B cell (primary cell): ENCODE results near the gene APBA2. TPM values are rescaled to one million over a fixed set of nuclear protein-coding genes. Genes with fewer than 3 reads are reported as not detected.

Source experiments
- ATAC-seq: fragments of 200-7000 bp; cut with Tn5 transposase; one replicate; pipeline ENCODE4 v1.10.0; 2021; ENCODE audit warnings: low read depth, mild to moderate bottlenecking, moderate number of reproducible peaks, moderate library complexity
- CTCF ChIA-PET: fragments of 350-600 bp; sonication (Branson Sonifier 250); formaldehyde crosslinking; loops from one replicate; lab custom pipeline; 2021; ENCODE audit warnings: antibody characterized with exemption, inconsistent platforms; lab: Charles Lee
- POLR2A ChIA-PET: fragments of 350-600 bp; sonication (Branson Sonifier 250); formaldehyde crosslinking; loops from one replicate; lab custom pipeline; 2021; ENCODE audit warnings: antibody characterized with exemption; lab: Charles Lee
- DNase-seq: peaks from one replicate; pipeline ENCODE4 v3.0.0; 2013
- H2AFZ ChIP-seq: 2 replicates; pipeline ENCODE4 v1.6.1; 2012; ENCODE audit warnings: mild to moderate bottlenecking, low read depth, low read length; ENCODE audit not compliant: insufficient read depth, poor library complexity, severe bottlenecking
- H3K27ac ChIP-seq, 2 donors: 1 replicate in 1 of 2; 2 replicates in 1 of 2; pipeline ENCODE4 v1.5.1; 2012 to 2013; ENCODE audit warnings: low read length in 2 of 2, mild to moderate bottlenecking in 2 of 2, moderate library complexity in 1 of 2
- H3K27me3 ChIP-seq, 4 experiments: fragments of 200-600 bp in 1 of 4; sonication (generic) in 1 of 4; replicated peaks in 1 of 4; 1 replicate in 2 of 4; 2 replicates in 2 of 4; pipeline versions ENCODE4 v1.6.1 to v1.7.0; 2013 to 2016; ENCODE audit warnings: low read length in 3 of 4, mild to moderate bottlenecking in 2 of 4, mixed read lengths in 1 of 4, moderate library complexity in 1 of 4; ENCODE audit not compliant: insufficient read depth in 4 of 4, control insufficient read depth in 3 of 4; ENCODE audit errors: control extremely low read depth in 1 of 4
- H3K36me3 ChIP-seq, 2 experiments: replicated peaks in 1 of 2; 1 replicate in 1 of 2; 2 replicates in 1 of 2; pipeline versions ENCODE4 v1.6.1 to v1.7.1; 2013; ENCODE audit warnings: low read length in 1 of 2; ENCODE audit not compliant: insufficient read depth in 2 of 2, control insufficient read depth in 1 of 2; ENCODE audit errors: control extremely low read depth in 1 of 2, extremely low read depth in 1 of 2
- H3K4me1 ChIP-seq, 2 donors: fragments of 200-600 bp in 1 of 2; sonication (generic) in 1 of 2; 1 replicate in 1 of 2; 2 replicates in 1 of 2; pipeline versions ENCODE4 v1.5.1 to v1.6.1; 2013 to 2017; ENCODE audit warnings: low read length in 2 of 2; ENCODE audit not compliant: control insufficient read depth in 2 of 2, insufficient read depth in 2 of 2
- H3K4me2 ChIP-seq: replicated peaks from 2 replicates; pipeline ENCODE3; 2012; ENCODE audit warnings: mild to moderate bottlenecking, low read depth, low read length; ENCODE audit not compliant: poor library complexity, severe bottlenecking
- H3K4me3 ChIP-seq, 5 experiments: fragments of 200-600 bp in 1 of 5; sonication (generic) in 1 of 5; 1 replicate in 3 of 5; 2 replicates in 2 of 5; pipeline versions ENCODE4 v1.5.1 to v1.7.0; 2011 to 2016; ENCODE audit warnings: low read length in 4 of 5, mild to moderate bottlenecking in 4 of 5, low read depth in 2 of 5, control low read depth in 1 of 5, moderate library complexity in 1 of 5; ENCODE audit not compliant: insufficient read depth in 1 of 5; ENCODE audit errors: control extremely low read depth in 1 of 5, extremely low read depth in 1 of 5
- H3K79me2 ChIP-seq: fragments of 200-600 bp; sonication (generic); one replicate; pipeline ENCODE4 v1.6.0; 2016; ENCODE audit warnings: low read length; ENCODE audit not compliant: control insufficient read depth, insufficient read depth
- H3K9ac ChIP-seq: fragments of 200-600 bp; sonication (generic); 2 replicates; pipeline ENCODE4 v1.6.1; 2017; ENCODE audit warnings: mild to moderate bottlenecking, low read length, moderate library complexity
- H3K9me3 ChIP-seq, 3 donors: one replicate each; pipeline versions ENCODE4 v1.6.1 to v1.7.1; 2013; ENCODE audit warnings: low read length in 2 of 3; ENCODE audit not compliant: control insufficient read depth in 2 of 3, insufficient read depth in 1 of 3; ENCODE audit errors: control extremely low read depth in 1 of 3
- H4K20me1 ChIP-seq: 2 replicates; pipeline ENCODE4 v1.6.0; 2012; ENCODE audit warnings: mild to moderate bottlenecking, low read length; ENCODE audit not compliant: insufficient read depth, control insufficient read depth, poor library complexity, severe bottlenecking
- H3K27ac Mint-ChIP-seq: one replicate; pipeline ENCODE4 v1.8.0; 2021; ENCODE audit warnings: mixed read lengths
- H3K27me3 Mint-ChIP-seq: one replicate; pipeline ENCODE4 v1.8.0; 2021; ENCODE audit warnings: mixed read lengths
- H3K4me1 Mint-ChIP-seq: one replicate; pipeline ENCODE4 v1.8.0; 2021; ENCODE audit warnings: mixed read lengths
- H3K4me3 Mint-ChIP-seq: one replicate; pipeline ENCODE4 v1.8.0; 2021; ENCODE audit warnings: mixed read lengths
- H3K9me3 Mint-ChIP-seq: one replicate; pipeline ENCODE4 v1.8.0; 2022; ENCODE audit warnings: mixed read lengths; ENCODE audit not compliant: insufficient read depth
- EZH2 ChIP-seq: IDR thresholded peaks from 2 replicates; pipeline ENCODE4 v1.6.1; 2012; ENCODE audit warnings: borderline replicate concordance, low read depth, mild to moderate bottlenecking, moderate library complexity, low read length; ENCODE audit not compliant: insufficient read depth, poor library complexity, severe bottlenecking
- WGBS: methylation state at CpG from one replicate; pipeline ENCODE4 v1.1.5; 2013; ENCODE audit warnings: missing lambda C conversion rate; ENCODE audit not compliant: insufficient coverage; 5-methylcytosine and 5-hydroxymethylcytosine counted together
- intact Hi-C: fragments of 100-400 bp; cut with micrococcal nuclease; formaldehyde crosslinking; loops from one replicate; pipeline ENCODE4 v1.10.0; 2022
- polyA plus RNA-seq: library from polyadenylated mRNA; depleted of rRNA; stranded (reverse); fragments of >200 nt; gene quantifications from 2 replicates; pipeline ENCODE4 v1.2.3, GENCODE V29; 2012
- total RNA-seq, 2 donors: library from RNA; stranded (reverse); fragments of 120-200 nt in 1 of 2; gene quantifications; 1 replicate in 1 of 2; 2 replicates in 1 of 2; pipeline versions ENCODE4 v1.2.3 to v1.2.4, GENCODE V29; 2013 to 2022
- TF ChIP-seq, protein P1 (sequence below): fragments of 200-600 bp; IDR thresholded peaks from one replicate; pipeline ENCODE4 v1.8.0; 2022; ENCODE audit warnings: antibody characterized with exemption, mild to moderate bottlenecking

The APBA2 gene
- total and polyA plus RNA-seq, 2 donors (not counting 1 experiment from before 2014, with no cell fraction given) = 0.19 TPM; not detected in 1

DNA sequence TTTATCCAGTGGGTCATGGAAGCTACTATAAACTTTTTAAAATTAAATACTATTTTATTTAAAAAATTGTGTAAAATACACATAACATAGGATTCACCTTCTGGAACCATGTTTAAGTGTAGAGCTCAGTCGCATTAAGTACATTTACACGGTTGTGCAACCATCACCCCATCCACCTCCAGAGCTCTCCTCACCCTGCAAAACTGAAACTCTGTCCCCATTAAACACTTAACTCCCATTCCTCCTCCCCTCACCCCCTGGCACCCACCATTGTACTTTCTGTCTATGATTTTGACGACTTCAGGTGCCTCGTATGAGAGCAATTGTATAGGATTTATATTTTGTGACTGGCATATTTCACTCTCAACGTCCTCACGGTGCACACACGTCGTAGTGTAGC, 70.7 kb downstream of the APBA2 start:
- POLR2A ChIA-PET = no interaction called here
- ATAC-seq = no peak
- H3K4me3 Mint-ChIP-seq = no peak overlapping the region

DNA sequence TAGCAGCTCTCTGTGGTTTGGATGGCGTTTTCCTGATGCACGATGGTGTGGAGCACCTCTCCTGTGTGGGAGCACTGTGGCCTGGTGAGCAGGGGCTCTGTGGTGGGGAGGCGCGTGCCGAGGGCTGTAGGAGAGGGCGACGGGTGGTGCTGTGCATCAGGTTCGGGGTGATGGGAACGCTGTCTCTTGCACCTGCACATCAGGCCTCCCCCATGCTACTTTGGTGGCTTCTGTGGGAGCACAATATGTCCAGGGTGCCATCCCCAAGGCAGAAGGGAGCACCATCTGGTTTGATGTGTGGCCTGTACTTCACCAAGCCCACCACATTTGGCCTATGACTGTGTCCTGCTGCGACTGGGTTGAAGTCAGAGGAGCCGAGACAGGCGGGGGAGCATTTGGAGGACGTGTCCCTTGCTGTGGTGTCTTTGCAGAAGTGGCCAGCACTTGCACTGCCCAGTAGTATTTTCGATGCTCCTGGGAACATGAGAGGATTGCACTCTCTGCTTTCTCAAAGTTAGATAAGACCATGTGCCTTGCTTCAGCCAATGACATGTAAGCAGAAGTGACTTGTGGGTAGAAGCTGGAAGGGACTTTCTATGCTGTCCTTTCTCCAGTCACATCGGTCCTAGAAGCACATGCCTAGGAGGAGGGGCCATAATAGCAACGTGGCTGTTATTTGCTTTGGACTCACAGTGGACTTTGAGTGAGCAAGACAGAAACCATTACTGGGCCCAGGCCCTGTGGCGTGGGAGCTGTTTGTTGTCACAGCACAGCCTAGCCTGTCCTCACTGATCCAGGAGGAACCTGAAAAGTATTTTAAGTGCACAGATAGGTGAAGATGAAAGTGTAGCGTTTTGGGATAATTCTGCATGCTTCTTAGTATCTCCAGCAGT, 72.1 kb downstream of the APBA2 start:
- no peaks in the 10 kb centered on the region for H3K36me3 ChIP-seq
- H3K4me1 Mint-ChIP-seq = no peaks in the 10 kb centered on the region
- H3K4me1 ChIP-seq = no peaks in the 10 kb centered on the region
- intact Hi-C loops = no loop called here
- H3K9me3 Mint-ChIP-seq = no peaks in the 10 kb centered on the region
- H3K27me3 Mint-ChIP-seq = no peaks in the 10 kb centered on the region
- H3K27ac Mint-ChIP-seq = no peak overlapping the region
- H4K20me1 ChIP-seq = no peaks in the 10 kb centered on the region
- no peak overlapping the region for H3K4me3 Mint-ChIP-seq
- no peak overlapping the region for H3K27ac ChIP-seq
- no peaks in the 10 kb centered on the region for H3K27me3 ChIP-seq
- DNase-seq (no peak), ATAC-seq (no peak)
- no peak overlapping the region for H3K9ac ChIP-seq
- H3K4me3 ChIP-seq = no peak overlapping the region
- H2AFZ ChIP-seq = no peak overlapping the region
- no peak for TF ChIP-seq EZH2
- TF ChIP-seq, protein P1, sequence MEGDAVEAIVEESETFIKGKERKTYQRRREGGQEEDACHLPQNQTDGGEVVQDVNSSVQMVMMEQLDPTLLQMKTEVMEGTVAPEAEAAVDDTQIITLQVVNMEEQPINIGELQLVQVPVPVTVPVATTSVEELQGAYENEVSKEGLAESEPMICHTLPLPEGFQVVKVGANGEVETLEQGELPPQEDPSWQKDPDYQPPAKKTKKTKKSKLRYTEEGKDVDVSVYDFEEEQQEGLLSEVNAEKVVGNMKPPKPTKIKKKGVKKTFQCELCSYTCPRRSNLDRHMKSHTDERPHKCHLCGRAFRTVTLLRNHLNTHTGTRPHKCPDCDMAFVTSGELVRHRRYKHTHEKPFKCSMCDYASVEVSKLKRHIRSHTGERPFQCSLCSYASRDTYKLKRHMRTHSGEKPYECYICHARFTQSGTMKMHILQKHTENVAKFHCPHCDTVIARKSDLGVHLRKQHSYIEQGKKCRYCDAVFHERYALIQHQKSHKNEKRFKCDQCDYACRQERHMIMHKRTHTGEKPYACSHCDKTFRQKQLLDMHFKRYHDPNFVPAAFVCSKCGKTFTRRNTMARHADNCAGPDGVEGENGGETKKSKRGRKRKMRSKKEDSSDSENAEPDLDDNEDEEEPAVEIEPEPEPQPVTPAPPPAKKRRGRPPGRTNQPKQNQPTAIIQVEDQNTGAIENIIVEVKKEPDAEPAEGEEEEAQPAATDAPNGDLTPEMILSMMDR = no peak
- H3K9me3 ChIP-seq = no peaks in the 10 kb centered on the region
- H3K79me2 ChIP-seq = no peaks in the 10 kb centered on the region
- ChIA-PET CTCF (no interaction called here), POLR2A (no interaction called here)
- WGBS = 94% methylated on average over 18 of the region's 18 CpGs
- no peak overlapping the region for H3K4me2 ChIP-seq

More for the DNA sequence above, 70.7 kb downstream of the APBA2 start:
- H3K4me1 Mint-ChIP-seq = no peaks in the 10 kb centered on the region
- DNase-seq = no peak
- no peaks in the 10 kb centered on the region for H3K9me3 Mint-ChIP-seq
- Histone ChIP-seq H3K4me3 (no peak overlapping the region), H3K36me3 (no peaks in the 10 kb centered on the region), H3K4me1 (no peaks in the 10 kb centered on the region), H3K79me2 (no peaks in the 10 kb centered on the region), H3K9me3 (no peaks in the 10 kb centered on the region), H2AFZ (no peak overlapping the region), H4K20me1 (no peaks in the 10 kb centered on the region), H3K4me2 (no peak overlapping the region), H3K27me3 (no peaks in the 10 kb centered on the region), H3K27ac (no peak overlapping the region), H3K9ac (no peak overlapping the region)
- no peak overlapping the region for H3K27ac Mint-ChIP-seq
- 97% methylated on average over 6 of the region's 8 CpGs for WGBS
- CTCF ChIA-PET = no interaction called here
- intact Hi-C loops = no loop called here
- TF ChIP-seq EZH2 = no peak
- TF ChIP-seq, protein P1 = no peak
- H3K27me3 Mint-ChIP-seq = no peaks in the 10 kb centered on the region
